Heart left ventricle (tissue), 16 donors: ENCODE data around the gene ERCC4. TPM values are rescaled to one million over a fixed set of nuclear protein-coding genes. Genes with fewer than 3 reads are reported as not detected.
A peak's percentile ranks its signal among the peaks of the same experiment; 100 is the strongest.

ENCODE experiments used
- ATAC-seq, 4 donors: fragments of 200-7000 bp; cut with Tn5 transposase; one replicate each; pipeline ENCODE4 v1.9.1; 2020 to 2022; ENCODE audit warnings: moderate library complexity in 4 of 4, mild to moderate bottlenecking in 3 of 4, moderate number of reproducible peaks in 1 of 4
- DNase-seq, 5 donors: peaks; one replicate each; pipeline ENCODE4 v3.0.0-alpha.2; 2020
- H3K27ac ChIP-seq, 12 donors: fragments of 200-600 bp; sonication (generic) in 4 of 12; one replicate each; pipeline versions ENCODE4 v1.5.0 to v1.8.0; 2016 to 2022; ENCODE audit warnings: mild to moderate bottlenecking in 2 of 12
- H3K27me3 ChIP-seq, 9 donors: fragments of 200-600 bp; sonication (generic) in 2 of 9; one replicate each; pipeline versions ENCODE4 v1.5.1 to v1.8.0; 2016 to 2022; ENCODE audit warnings: mild to moderate bottlenecking in 3 of 9
- H3K36me3 ChIP-seq, 9 donors: fragments of 200-600 bp; sonication (generic) in 2 of 9; one replicate each; pipeline versions ENCODE4 v1.5.0 to v1.8.0; 2018 to 2022; ENCODE audit warnings: mild to moderate bottlenecking in 2 of 9
- H3K4me1 ChIP-seq, 12 donors: fragments of 200-600 bp; sonication (generic) in 4 of 12; one replicate each; pipeline versions ENCODE4 v1.5.0 to v1.8.0; 2016 to 2022; ENCODE audit warnings: mild to moderate bottlenecking in 3 of 12
- H3K4me3 ChIP-seq, 12 donors: fragments of 200-600 bp; sonication (generic) in 4 of 12; one replicate each; pipeline versions ENCODE4 v1.5.0 to v1.8.0; 2017 to 2022; ENCODE audit warnings: mild to moderate bottlenecking in 9 of 12, moderate library complexity in 4 of 12
- H3K9me3 ChIP-seq, 12 donors: fragments of 200-600 bp; sonication (generic) in 4 of 12; one replicate each; pipeline versions ENCODE4 v1.5.0 to v1.8.0; 2016 to 2022; ENCODE audit warnings: mild to moderate bottlenecking in 1 of 12
- POLR2A ChIP-seq, 2 donors: fragments of 450-650 bp; IDR thresholded peaks; one replicate each; pipeline ENCODE4 v1.6.1; 2017; ENCODE audit warnings: antibody characterized with exemption in 2 of 2, mild to moderate bottlenecking in 2 of 2, moderate library complexity in 2 of 2
- WGBS, 4 donors: extraction: QIAGEN DNeasy Blood & Tissue Kit in 2 of 4; methylation state at CpG; one replicate each; pipeline versions ENCODE4 v1.1.5 to v1.1.7; 2013 to 2018; 5-methylcytosine and 5-hydroxymethylcytosine counted together
- intact Hi-C, 10 donors: fragments of 100-400 bp; cut with DNase I; formaldehyde crosslinking; loops; one replicate each; pipeline versions ENCODE4 v1.11.1 to v1.14.2; 2022
- polyA plus RNA-seq, 2 donors: library from polyadenylated mRNA; stranded (reverse); fragments of 200-250 nt; gene quantifications; one replicate each; pipeline ENCODE4 v1.2.3, GENCODE V29; 2013
- total RNA-seq, 9 donors: library from RNA; depleted of rRNA in 2 of 9; stranded (reverse); fragments of >200 nt in 2 of 9; fragmentation: NEBNext Ultra II Directional in 3 of 9; extraction: Animal tissue kit (Norgen Biotek cat#: 25700) in 3 of 9; gene quantifications; one replicate each; pipeline versions ENCODE4 v1.1.0 to v1.2.4, GENCODE V29; 2016 to 2023
- TF ChIP-seq, protein P1 (sequence below), 12 donors: fragments of 200-600 bp; sonication (generic) in 4 of 12; IDR thresholded peaks; one replicate each; pipeline versions ENCODE4 v1.5.0 to v1.8.0; 2018 to 2022; ENCODE audit warnings: antibody characterized with exemption in 12 of 12, mild to moderate bottlenecking in 5 of 12
- donor health status: ischemic (EF 13 %, LVEDD 7.1; RV severe dilation, severe dysfunction).
- donor health status: healthy with polysubstance abuse.
- donor health status: DM: no; HTN: yes; CAD: no.
- donor health status: DM: no; HTN: no; CAD: no.
- donor health status: ischemic (EF 25% LVEDD 6.9; RV normal size, moderate dysfunction).
- donor health status: ischemic (EF 25% LVEDD 5.7; RV mildly dilated, moderate dysfunction).
- donor health status: healthy.
- donor health status: DM: yes; HTN: yes; CAD: no.
- donor health status: ischemic (EF 35%, LVEDD 5.7; RV mildly dilated, moderate dysfunction).
- donor health status: nonischemic (EF 11% LVEDD 7.7; RV severe dilation, severe dysfunction).
- donor health status: DM: yes; HTN: yes; CAD: no.
- donor health status: PGD.
- donor health status: ischemic (EF 29% LVEDD 5.4; RV normal size, mild dysfunction).
- donor health status: nonischemic (EF 23%, LVEDD 6.1; RV moderate dilation, normal function).

Gene ERCC4
- total and polyA plus RNA-seq, 11 donors = 1.4 to 15.2 (median 8.1) TPM

DNA sequence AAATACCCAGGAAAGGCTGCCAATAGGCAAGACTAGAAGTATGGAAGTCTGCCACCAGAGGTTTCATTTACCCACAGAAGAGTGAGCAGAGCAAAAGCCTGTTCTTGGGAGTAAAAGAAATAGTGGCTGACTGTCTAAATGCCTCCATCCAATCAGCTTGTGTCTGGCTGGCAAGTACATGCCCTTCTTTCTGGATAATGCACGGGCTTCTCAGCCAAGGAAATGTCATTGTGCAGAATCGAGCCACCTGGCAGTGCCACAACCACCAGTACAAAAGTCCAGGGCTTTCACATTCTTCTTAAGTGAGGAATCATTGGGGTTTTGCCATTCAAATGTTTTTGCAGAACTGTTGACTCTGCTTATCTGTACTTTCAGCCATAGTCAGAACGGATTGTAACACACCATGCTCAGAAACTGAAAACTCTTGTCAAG is 10.1 kb upstream of the ERCC4 start:
- peak overlapping the region; percentile 49 to 89 (median 70) for H3K27ac ChIP-seq
- H3K4me3 ChIP-seq = peak overlapping the region in 1 of 12 donors; percentile 4
- no peak for TF ChIP-seq POLR2A (IDR thresholded peaks at IDR 0.05)
- TF ChIP-seq, protein P1, sequence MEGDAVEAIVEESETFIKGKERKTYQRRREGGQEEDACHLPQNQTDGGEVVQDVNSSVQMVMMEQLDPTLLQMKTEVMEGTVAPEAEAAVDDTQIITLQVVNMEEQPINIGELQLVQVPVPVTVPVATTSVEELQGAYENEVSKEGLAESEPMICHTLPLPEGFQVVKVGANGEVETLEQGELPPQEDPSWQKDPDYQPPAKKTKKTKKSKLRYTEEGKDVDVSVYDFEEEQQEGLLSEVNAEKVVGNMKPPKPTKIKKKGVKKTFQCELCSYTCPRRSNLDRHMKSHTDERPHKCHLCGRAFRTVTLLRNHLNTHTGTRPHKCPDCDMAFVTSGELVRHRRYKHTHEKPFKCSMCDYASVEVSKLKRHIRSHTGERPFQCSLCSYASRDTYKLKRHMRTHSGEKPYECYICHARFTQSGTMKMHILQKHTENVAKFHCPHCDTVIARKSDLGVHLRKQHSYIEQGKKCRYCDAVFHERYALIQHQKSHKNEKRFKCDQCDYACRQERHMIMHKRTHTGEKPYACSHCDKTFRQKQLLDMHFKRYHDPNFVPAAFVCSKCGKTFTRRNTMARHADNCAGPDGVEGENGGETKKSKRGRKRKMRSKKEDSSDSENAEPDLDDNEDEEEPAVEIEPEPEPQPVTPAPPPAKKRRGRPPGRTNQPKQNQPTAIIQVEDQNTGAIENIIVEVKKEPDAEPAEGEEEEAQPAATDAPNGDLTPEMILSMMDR (IDR thresholded peaks at IDR 0.05) = no peak
- peak; percentile 93 to 97 (median 96) for ATAC-seq
- H3K9me3 ChIP-seq = peaks cover 0 to 12% (median 4%) of the 10 kb centered on the region in 12 donors
- no peaks in the 10 kb centered on the region for H3K27me3 ChIP-seq
- H3K4me1 ChIP-seq = peaks cover 0 to 15% (median 0%) of the 10 kb centered on the region in 12 donors
- peak in 4 of 5 donors; percentile 64 to 78 (median 70) for DNase-seq
- intact Hi-C loops = loop anchor here in 2 of 10 donors (5.0 to 10.0 kb wide), 2 partner anchors 43 to 615 kb away; no protein-coding TSS in a partner anchor
- WGBS, 4 donors = 11 to 14% (median 12%) methylated on average over 3 of the region's 3 CpGs
- H3K36me3 ChIP-seq = no peaks in the 10 kb centered on the region

- peak overlapping the region in 2 of 12 donors; percentile 80 for H3K27ac ChIP-seq
These were observed 8.6 kb upstream of the ERCC4 start for GRCh38 chr16:13911306-13911705.

DNA sequence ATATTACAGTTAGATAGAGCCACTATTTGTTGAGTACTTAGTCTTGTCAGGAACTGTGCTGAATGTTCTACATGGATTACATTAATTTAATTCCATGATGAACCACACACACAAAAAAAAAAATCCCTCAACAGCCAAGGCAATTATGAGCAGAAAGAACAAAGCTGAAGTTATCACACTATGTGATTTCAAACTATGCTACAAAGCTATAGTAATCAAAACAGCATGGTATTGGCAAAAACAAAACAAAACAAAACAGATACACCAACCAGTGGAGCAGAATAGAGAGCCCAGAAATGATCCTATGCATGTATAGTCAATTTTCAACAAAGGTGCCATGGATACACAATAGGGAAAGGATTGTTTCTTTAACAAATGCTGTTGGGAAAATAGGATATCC is 8.1 kb upstream of the ERCC4 start:
- intact Hi-C loops = loop anchor here in 2 of 10 donors (5.0 to 10.0 kb wide), 2 partner anchors 45 to 613 kb away; no protein-coding TSS in a partner anchor
- Histone ChIP-seq H3K9me3 (peaks cover 0 to 12% (median 4%) of the 10 kb centered on the region in 12 donors), H3K27me3 (no peaks in the 10 kb centered on the region), H3K27ac (no peak overlapping the region), H3K36me3 (no peaks in the 10 kb centered on the region), H3K4me1 (peaks cover 0 to 15% (median 0%) of the 10 kb centered on the region in 12 donors), H3K4me3 (no peak overlapping the region)
- ATAC-seq (no peak), DNase-seq (no peak)
- TF ChIP-seq POLR2A (IDR thresholded peaks at IDR 0.05) = no peak
- TF ChIP-seq, protein P1 (IDR thresholded peaks at IDR 0.05) = no peak

More at GRCh38 chr16:13911306-13911705, 8.6 kb upstream of the ERCC4 start:
- Histone ChIP-seq H3K9me3 (peaks cover 0 to 12% (median 4%) of the 10 kb centered on the region in 12 donors), H3K36me3 (no peaks in the 10 kb centered on the region), H3K4me1 (peaks cover 0 to 15% (median 0%) of the 10 kb centered on the region in 12 donors), H3K4me3 (no peak overlapping the region), H3K27me3 (no peaks in the 10 kb centered on the region)
- 76 to 80% (median 78%) methylated on average over 1 of the region's 1 CpG for whole genome bisulfite sequencing, 4 donors
- intact Hi-C loops = loop anchor here in 2 of 10 donors (5.0 to 10.0 kb wide), 2 partner anchors 44 to 613 kb away; no protein-coding TSS in a partner anchor
- no peak for TF ChIP-seq POLR2A (IDR thresholded peaks at IDR 0.05)
- TF ChIP-seq, protein P1 (IDR thresholded peaks at IDR 0.05) = no peak
- ATAC-seq (no peak), DNase-seq (no peak)

GRCh38 chr16:13912891-13913290 is 7.1 kb upstream of the ERCC4 start:
- TF ChIP-seq POLR2A (IDR thresholded peaks at IDR 0.05) = no peak
- TF ChIP-seq, protein P1 (IDR thresholded peaks at IDR 0.05) = no peak
- Histone ChIP-seq H3K4me1 (peaks cover 0 to 15% (median 0%) of the 10 kb centered on the region in 12 donors), H3K36me3 (no peaks in the 10 kb centered on the region), H3K27me3 (no peaks in the 10 kb centered on the region), H3K4me3 (no peak overlapping the region), H3K27ac (peak overlapping the region in 4 of 12 donors; percentile 10 to 54 (median 34)), H3K9me3 (peaks cover 0 to 12% (median 4%) of the 10 kb centered on the region in 12 donors)
- DNase-seq (no peak), ATAC-seq (no peak)
- intact Hi-C loops = loop anchor here in 2 of 10 donors (5.0 to 10.0 kb wide), 2 partner anchors 46 to 612 kb away; no protein-coding TSS in a partner anchor
- WGBS, 4 donors = 57 to 84% (median 81%) methylated on average over 1 of the region's 1 CpG
